Activated CD4-positive, alpha-beta T cell treated with anti-CD3 and anti-CD28 coated beads for 4 hours (primary cell): Measurements from ENCODE around the gene INPPL1.

Experiments
- DNase-seq, 2 donors: peaks; one replicate each; pipeline ENCODE4 v3.0.0-alpha.2; 2020

Gene INPPL1

GRCh38 chr11:72233773-72234513 lies 9.4 kb downstream of the INPPL1 start:
- no peak for DNase-seq

GRCh38 chr11:72234514-72234830 lies 9.9 kb downstream of the INPPL1 start:
- DNase-seq: no peak

- DNase-seq: no peak
Measured at GRCh38 chr11:72234920-72235319, 10.4 kb downstream of the INPPL1 start.

GRCh38 chr11:72235351-72236057 lies 10.9 kb downstream of the INPPL1 start:
- DNase-seq: no peak

GRCh38 chr11:72236083-72236697 lies 11.6 kb downstream of the INPPL1 start:
- no peak for DNase-seq

- DNase-seq: no peak
Measured at GRCh38 chr11:72236774-72237111, 12.2 kb downstream of the INPPL1 start.

- no peak for DNase-seq
Measured at GRCh38 chr11:72237112-72237931, 12.8 kb downstream of the INPPL1 start.

GRCh38 chr11:72238040-72238450 lies 13.5 kb downstream of the INPPL1 start:
- peak; percentile 26 to 45 for DNase-seq

GRCh38 chr11:72238492-72239312 lies 14.1 kb downstream of the INPPL1 start:
- DNase-seq: no peak

GRCh38 chr11:72239313-72239848 lies 14.8 kb downstream of the INPPL1 start:
- no peak for DNase-seq

GRCh38 chr11:72239849-72240460 lies 15.4 kb downstream of the INPPL1 start:
- DNase-seq: no peak

GRCh38 chr11:72240461-72241290 lies 16.1 kb downstream of the INPPL1 start:
- DNase-seq: no peak

GRCh38 chr11:72241291-72241781 lies 16.8 kb downstream of the INPPL1 start:
- no peak for DNase-seq

GRCh38 chr11:72242141-72242540 lies 17.6 kb downstream of the INPPL1 start:
- no peak for DNase-seq

- no peak for DNase-seq
Measured at GRCh38 chr11:72243173-72244059, 18.8 kb downstream of the INPPL1 start.

GRCh38 chr11:72244060-72244360 lies 19.4 kb downstream of the INPPL1 start, which contains the start of gene PHOX2A:
Gene PHOX2A (minus strand): TSS chr11:72244176. CDS start chr11:72244004, 172 bp downstream.
- no peak for DNase-seq

- no peak for DNase-seq
Measured at GRCh38 chr11:72244361-72245262, 20.0 kb downstream of the INPPL1 start.

GRCh38 chr11:72245263-72245816 lies 20.8 kb downstream of the INPPL1 start:
- no peak for DNase-seq
